Measurements from ENCODE around the gene MIEF2.

DNA sequence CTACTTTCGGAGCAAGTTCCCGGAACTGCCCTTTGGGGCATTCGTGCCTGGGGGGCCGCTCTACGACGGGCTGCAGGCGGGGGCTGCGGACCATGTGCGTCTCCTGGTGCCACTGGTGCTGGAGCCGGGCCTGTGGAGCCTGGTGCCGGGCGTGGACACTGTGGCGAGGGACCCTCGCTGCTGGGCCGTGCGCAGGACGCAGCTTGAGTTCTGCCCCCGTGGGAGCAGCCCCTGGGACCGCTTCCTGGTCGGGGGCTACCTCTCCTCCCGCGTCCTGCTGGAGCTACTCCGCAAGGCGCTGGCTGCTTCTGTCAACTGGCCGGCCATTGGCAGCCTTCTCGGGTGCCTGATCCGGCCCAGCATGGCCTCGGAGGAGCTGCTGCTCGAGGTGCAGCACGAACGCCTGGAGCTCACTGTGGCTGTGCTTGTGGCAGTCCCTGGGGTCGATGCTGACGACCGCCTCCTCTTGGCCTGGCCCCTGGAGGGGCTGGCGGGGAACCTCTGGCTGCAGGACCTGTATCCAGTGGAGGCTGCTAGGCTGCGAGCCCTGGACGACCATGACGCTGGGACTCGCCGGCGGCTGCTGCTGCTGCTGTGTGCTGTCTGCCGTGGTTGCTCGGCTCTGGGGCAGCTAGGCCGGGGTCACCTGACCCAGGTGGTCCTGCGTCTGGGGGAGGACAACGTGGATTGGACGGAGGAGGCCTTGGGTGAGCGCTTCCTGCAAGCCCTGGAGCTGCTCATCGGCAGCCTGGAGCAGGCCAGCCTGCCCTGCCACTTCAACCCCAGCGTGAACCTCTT, 3.6 kb downstream of the MIEF2 start:
- TF ChIP-seq, protein P1, sequence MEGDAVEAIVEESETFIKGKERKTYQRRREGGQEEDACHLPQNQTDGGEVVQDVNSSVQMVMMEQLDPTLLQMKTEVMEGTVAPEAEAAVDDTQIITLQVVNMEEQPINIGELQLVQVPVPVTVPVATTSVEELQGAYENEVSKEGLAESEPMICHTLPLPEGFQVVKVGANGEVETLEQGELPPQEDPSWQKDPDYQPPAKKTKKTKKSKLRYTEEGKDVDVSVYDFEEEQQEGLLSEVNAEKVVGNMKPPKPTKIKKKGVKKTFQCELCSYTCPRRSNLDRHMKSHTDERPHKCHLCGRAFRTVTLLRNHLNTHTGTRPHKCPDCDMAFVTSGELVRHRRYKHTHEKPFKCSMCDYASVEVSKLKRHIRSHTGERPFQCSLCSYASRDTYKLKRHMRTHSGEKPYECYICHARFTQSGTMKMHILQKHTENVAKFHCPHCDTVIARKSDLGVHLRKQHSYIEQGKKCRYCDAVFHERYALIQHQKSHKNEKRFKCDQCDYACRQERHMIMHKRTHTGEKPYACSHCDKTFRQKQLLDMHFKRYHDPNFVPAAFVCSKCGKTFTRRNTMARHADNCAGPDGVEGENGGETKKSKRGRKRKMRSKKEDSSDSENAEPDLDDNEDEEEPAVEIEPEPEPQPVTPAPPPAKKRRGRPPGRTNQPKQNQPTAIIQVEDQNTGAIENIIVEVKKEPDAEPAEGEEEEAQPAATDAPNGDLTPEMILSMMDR (conservative IDR thresholded peaks at IDR 0.05; ENCODE audit: low read depth, low read length): no peak
- TF ChIP-seq EZH2 (IDR thresholded peaks at IDR 0.05; ENCODE audit: low read length, unreplicated experiment): no peak

Data from PC-3 (cell line).